Esophagus muscularis mucosa (tissue), 4 donors: ENCODE measurements around the gene KMT2E. TPM values are rescaled to one million over a fixed set of nuclear protein-coding genes. Genes with fewer than 3 reads are reported as not detected.
"Not testable (repeated sequence)": the region's sequence is repeated elsewhere in the genome, so short reads cannot be mapped to it uniquely, and the experiment has no call there.

Experiments
- DNase-seq: peaks from one replicate; pipeline ENCODE4 v3.0.0-alpha.2; 2017; ENCODE audit errors: extremely low spot score
- H3K27ac ChIP-seq, 4 donors: fragments of 200-600 bp; sonication (generic); replicated peaks in 1 of 4; 1 replicate in 3 of 4; 2 replicates in 1 of 4; pipeline ENCODE4 v1.5.1; 2016 to 2019; ENCODE audit warnings: mild to moderate bottlenecking in 1 of 4
- H3K27me3 ChIP-seq, 4 donors: fragments of 200-600 bp; sonication (generic); one replicate each; pipeline versions ENCODE4 v1.5.1 to v1.6.0; 2016 to 2019
- H3K36me3 ChIP-seq, 4 donors: fragments of 200-600 bp; sonication (generic); one replicate each; pipeline ENCODE4 v1.5.1; 2016 to 2019
- H3K4me1 ChIP-seq, 4 donors: fragments of 200-600 bp; sonication (generic); one replicate each; pipeline ENCODE4 v1.5.1; 2016 to 2019
- H3K4me3 ChIP-seq, 4 donors: fragments of 200-600 bp; sonication (generic); 1 replicate in 2 of 4; 2 replicates in 2 of 4; pipeline ENCODE4 v1.5.1; 2016 to 2019; ENCODE audit warnings: mild to moderate bottlenecking in 4 of 4, moderate library complexity in 1 of 4
- H3K9me3 ChIP-seq, 4 donors: fragments of 200-600 bp; sonication (generic); 1 replicate in 3 of 4; 2 replicates in 1 of 4; pipeline ENCODE4 v1.5.1; 2016 to 2019
- CTCF ChIP-seq, 3 experiments: fragments of 200-600 bp in 2 of 3; fragments of 450-650 bp in 1 of 3; sonication (generic) in 2 of 3; IDR thresholded peaks; one replicate each; pipeline ENCODE4 v1.5.1; 2017 to 2019; ENCODE audit warnings: antibody characterized with exemption in 3 of 3, mild to moderate bottlenecking in 2 of 3, moderate library complexity in 1 of 3
- EP300 ChIP-seq: sonication (generic); formaldehyde crosslinking; IDR thresholded peaks from one replicate; pipeline ENCODE4 v1.6.1; 2017; ENCODE audit warnings: antibody characterized with exemption
- POLR2A ChIP-seq: fragments of 450-650 bp; IDR thresholded peaks from one replicate; pipeline ENCODE4 v1.6.1; 2017; ENCODE audit warnings: antibody characterized with exemption, moderate library complexity, mild to moderate bottlenecking, low read depth
- POLR2AphosphoS5 ChIP-seq, 2 donors: sonication (generic); formaldehyde crosslinking; IDR thresholded peaks; one replicate each; pipeline ENCODE4 v1.6.1; 2017; ENCODE audit warnings: antibody characterized with exemption in 2 of 2
- WGBS: methylation state at CpG from one replicate; pipeline ENCODE4 v1.1.5; 2018; 5-methylcytosine and 5-hydroxymethylcytosine counted together
- intact Hi-C: fragments of 100-400 bp; cut with DNase I; formaldehyde crosslinking; loops from one replicate; pipeline ENCODE4 v1.15.1; 2023
- total RNA-seq, 4 donors: library from RNA; depleted of rRNA; stranded (reverse); fragments of >200 nt; gene quantifications; one replicate each; pipeline versions ENCODE4 v1.1.0 to v1.2.1, GENCODE V29; 2016

KMT2E gene
- total RNA-seq, 4 donors from 2014 or later = 77.0 to 109 (median 94.0) TPM

DNA sequence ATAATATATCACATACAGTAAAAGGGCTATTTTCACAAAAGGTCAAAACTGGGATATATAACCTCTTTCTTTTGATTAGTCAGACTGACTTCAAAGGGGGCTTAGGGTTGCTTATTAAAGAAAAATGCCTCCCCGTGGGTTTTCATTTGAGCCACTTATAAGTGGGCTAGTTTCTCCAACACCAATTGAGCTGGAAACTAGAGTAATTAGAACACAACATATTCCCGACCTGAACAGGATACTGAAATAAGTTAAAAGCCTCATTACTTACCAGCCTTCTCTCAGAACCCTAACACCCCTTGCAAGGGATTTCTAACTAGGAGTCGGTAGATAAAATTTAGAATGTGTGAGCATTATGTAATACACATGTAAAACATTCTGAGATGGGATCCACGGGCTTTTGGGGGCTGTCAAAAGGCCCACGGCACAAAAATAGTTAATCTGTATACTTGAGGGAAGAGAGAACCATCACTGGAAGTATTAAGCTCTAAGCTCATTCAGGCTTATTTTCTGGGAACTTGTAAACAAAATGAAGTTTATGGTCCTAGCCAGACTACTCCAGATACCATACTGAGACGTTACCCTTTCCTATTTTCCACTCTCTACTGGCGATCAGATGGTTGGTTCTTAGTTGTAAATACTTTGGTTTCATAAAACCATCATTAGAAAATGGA is 29.3 kb upstream of the KMT2E start:
- DNase-seq = no peak
- 41% methylated on average over 7 of the region's 7 CpGs for WGBS
- Histone ChIP-seq H3K9me3 (no peaks in the 10 kb centered on the region), H3K4me1 (peaks cover 31 to 55% (median 35%) of the 10 kb centered on the region in 4 donors), H3K27me3 (no peaks in the 10 kb centered on the region), H3K27ac (peak overlapping the region; percentile 94 to 97 (median 96)), H3K4me3 (peak overlapping the region; percentile 67 to 73 (median 70)), H3K36me3 (no peaks in the 10 kb centered on the region)
- intact Hi-C loops = loop anchor here (2.0 to 10.0 kb wide), 3 partner anchors 30 to 120 kb away; partner anchors contain the start of gene KMT2E
- TF ChIP-seq EP300 (no peak), CTCF (IDR thresholded peaks at IDR 0.05) (no peak), POLR2A (no peak), POLR2AphosphoS5 (IDR thresholded peaks at IDR 0.05) (no peak)

DNA sequence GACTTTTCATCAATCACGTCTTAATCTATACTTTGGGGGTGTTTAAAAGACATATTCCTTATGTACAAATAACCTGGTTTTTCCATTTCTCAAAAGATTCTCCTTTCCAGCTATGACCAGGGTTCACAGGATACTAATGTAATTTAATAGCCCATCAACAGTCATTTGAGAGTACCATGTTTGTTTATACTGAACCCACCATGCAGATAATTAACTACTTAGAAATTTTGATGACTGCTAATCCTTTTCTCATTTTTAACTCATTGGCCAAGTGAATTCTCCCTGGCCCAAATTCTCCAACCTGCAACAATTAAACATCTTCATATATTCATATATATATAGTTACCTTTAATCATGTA is 28.8 kb upstream of the KMT2E start:
- Histone ChIP-seq H3K4me3 (no peak overlapping the region), H3K36me3 (no peaks in the 10 kb centered on the region), H3K27ac (peak overlapping the region; percentile 94 to 97 (median 96)), H3K27me3 (no peaks in the 10 kb centered on the region), H3K9me3 (no peaks in the 10 kb centered on the region), H3K4me1 (peaks cover 25 to 52% (median 30%) of the 10 kb centered on the region in 4 donors)
- no peak for DNase-seq
- 74% methylated on average over 1 of the region's 1 CpG for WGBS
- intact Hi-C loops = loop anchor here (2.0 to 10.0 kb wide), 3 partner anchors 30 to 120 kb away; partner anchors contain the start of gene KMT2E
- TF ChIP-seq CTCF (IDR thresholded peaks at IDR 0.05) = no peak
- TF ChIP-seq POLR2AphosphoS5 (IDR thresholded peaks at IDR 0.05) = no peak
- TF ChIP-seq EP300 = no peak

DNA sequence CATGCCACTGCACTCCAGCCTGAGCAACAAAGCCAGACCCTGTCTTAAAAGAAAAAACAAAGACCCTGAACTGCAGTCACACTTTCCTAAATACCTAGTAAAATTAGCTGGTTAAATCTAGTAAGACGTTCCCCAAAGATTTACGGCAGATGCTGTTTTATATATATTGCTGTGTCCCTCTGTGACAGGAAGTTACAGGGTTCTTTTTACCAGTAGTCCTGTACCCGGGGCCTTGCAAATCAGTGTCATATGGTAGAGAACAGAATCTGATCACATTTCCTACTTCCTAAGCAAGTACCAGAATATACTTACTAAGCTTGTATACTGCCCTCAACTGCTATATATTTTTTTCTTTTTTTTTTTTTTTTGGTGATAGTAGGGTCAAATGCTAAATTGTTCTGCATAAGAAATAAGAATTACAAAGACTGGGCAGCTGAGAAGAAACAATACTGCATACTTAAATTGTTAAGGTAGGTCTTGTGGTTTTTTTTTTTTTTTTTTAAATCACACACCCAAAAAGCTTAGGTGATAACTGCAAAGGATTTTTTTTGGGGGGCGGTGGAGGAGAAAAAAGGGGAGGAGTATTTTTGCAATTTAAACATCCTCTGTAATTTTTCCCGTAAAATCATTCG is 27.3 kb upstream of the KMT2E start:
- H3K4me1 ChIP-seq = peaks cover 16 to 46% (median 22%) of the 10 kb centered on the region in 4 donors
- no peak for TF ChIP-seq EP300
- TF ChIP-seq POLR2AphosphoS5 (IDR thresholded peaks at IDR 0.05) = no peak
- no peak for TF ChIP-seq POLR2A
- no peak for TF ChIP-seq CTCF (IDR thresholded peaks at IDR 0.05)
- H3K36me3 ChIP-seq = peaks cover 0 to 12% (median 5%) of the 10 kb centered on the region in 4 donors
- DNase-seq = no peak
- H3K27ac ChIP-seq = peak overlapping the region in 3 of 4 donors; percentile 8 to 96 (median 94)
- H3K9me3 ChIP-seq = no peaks in the 10 kb centered on the region
- 54% methylated on average over 6 of the region's 6 CpGs for WGBS
- intact Hi-C loops = loop anchor here (10.0 kb wide), 2 partner anchors 78 to 118 kb away; no protein-coding TSS in a partner anchor
- H3K27me3 ChIP-seq = no peaks in the 10 kb centered on the region
- no peak overlapping the region for H3K4me3 ChIP-seq

GRCh38 chr7:104987403-104987802 is 26.6 kb upstream of the KMT2E start:
- Histone ChIP-seq H3K4me1 (peaks cover 9 to 43% (median 22%) of the 10 kb centered on the region in 4 donors), H3K27ac (peak overlapping the region; percentile 4 to 94 (median 31)), H3K36me3 (peaks cover 0 to 12% (median 5%) of the 10 kb centered on the region in 4 donors)
- H3K4me3 ChIP-seq, DNase-seq, H3K27me3 ChIP-seq, H3K9me3 ChIP-seq: not testable (repeated sequence)
- intact Hi-C loops = loop anchor here (10.0 kb wide), 2 partner anchors 77 to 117 kb away; no protein-coding TSS in a partner anchor
- 88% methylated on average over 14 of the region's 14 CpGs for WGBS

GRCh38 chr7:104990983-104991382 is 23.0 kb upstream of the KMT2E start:
- 94% methylated on average over 7 of the region's 7 CpGs for WGBS
- Histone ChIP-seq H3K4me1 (peaks cover 0 to 54% (median 48%) of the 10 kb centered on the region in 4 donors), H3K4me3 (no peak overlapping the region), H3K27ac (no peak overlapping the region), H3K36me3 (peaks cover 0 to 12% (median 5%) of the 10 kb centered on the region in 4 donors), H3K9me3 (no peaks in the 10 kb centered on the region), H3K27me3 (no peaks in the 10 kb centered on the region)
- TF ChIP-seq POLR2A = no peak
- TF ChIP-seq EP300 = no peak
- TF ChIP-seq POLR2AphosphoS5 (IDR thresholded peaks at IDR 0.05) = no peak
- TF ChIP-seq CTCF (IDR thresholded peaks at IDR 0.05) = no peak
- intact Hi-C loops = no loop called here
- DNase-seq = no peak
